LNCAP (cell line): ENCODE measurements around the gene HGS.

Experiments
- TF ChIP-seq, protein P1 (sequence below): fragments of 450-650 bp; IDR thresholded peaks from 2 replicates; pipeline ENCODE4 v1.5.1; 2017; ENCODE audit warnings: mild to moderate bottlenecking

The HGS gene

DNA sequence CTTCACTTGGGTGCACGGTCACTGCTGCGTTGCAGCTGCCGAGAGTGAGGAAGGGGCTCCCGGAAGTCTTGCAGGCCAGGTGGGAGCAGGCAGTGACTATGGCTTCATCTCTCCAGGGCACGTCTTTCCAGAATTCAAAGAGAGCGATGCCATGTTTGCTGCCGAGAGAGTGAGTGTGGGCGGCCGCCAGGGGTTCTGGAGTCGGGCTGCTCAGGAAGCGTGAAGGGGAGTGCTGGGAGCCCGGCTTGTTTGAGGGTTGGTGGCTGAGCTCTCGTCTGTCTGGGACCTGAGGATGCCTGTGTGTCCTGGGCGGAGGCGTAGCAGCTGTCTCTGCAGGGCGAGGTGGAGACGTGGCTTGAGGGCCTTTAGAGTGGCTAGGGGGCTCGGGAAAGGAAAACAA, 6.3 kb downstream of the HGS start:
- TF ChIP-seq, protein P1, sequence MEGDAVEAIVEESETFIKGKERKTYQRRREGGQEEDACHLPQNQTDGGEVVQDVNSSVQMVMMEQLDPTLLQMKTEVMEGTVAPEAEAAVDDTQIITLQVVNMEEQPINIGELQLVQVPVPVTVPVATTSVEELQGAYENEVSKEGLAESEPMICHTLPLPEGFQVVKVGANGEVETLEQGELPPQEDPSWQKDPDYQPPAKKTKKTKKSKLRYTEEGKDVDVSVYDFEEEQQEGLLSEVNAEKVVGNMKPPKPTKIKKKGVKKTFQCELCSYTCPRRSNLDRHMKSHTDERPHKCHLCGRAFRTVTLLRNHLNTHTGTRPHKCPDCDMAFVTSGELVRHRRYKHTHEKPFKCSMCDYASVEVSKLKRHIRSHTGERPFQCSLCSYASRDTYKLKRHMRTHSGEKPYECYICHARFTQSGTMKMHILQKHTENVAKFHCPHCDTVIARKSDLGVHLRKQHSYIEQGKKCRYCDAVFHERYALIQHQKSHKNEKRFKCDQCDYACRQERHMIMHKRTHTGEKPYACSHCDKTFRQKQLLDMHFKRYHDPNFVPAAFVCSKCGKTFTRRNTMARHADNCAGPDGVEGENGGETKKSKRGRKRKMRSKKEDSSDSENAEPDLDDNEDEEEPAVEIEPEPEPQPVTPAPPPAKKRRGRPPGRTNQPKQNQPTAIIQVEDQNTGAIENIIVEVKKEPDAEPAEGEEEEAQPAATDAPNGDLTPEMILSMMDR = no peak

DNA sequence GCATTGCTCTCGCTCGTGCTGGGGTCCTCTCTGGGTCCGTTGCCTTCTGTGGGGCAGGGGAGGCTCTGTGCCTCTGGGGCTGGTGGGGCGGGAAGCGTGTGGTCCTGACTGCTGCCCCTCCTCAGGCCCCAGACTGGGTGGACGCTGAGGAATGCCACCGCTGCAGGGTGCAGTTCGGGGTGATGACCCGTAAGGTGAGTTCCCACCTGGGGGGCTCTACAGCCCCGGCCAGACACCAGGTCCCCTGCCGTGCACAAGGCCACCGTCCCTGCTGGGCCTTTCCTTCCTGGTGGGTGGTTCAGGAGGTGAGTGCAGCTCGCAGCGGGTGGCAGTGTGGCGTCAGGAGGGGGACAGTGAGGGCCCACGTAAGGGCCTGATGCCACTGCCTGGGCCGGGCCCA, 6.7 kb downstream of the HGS start:
- TF ChIP-seq, protein P1 = no peak

DNA sequence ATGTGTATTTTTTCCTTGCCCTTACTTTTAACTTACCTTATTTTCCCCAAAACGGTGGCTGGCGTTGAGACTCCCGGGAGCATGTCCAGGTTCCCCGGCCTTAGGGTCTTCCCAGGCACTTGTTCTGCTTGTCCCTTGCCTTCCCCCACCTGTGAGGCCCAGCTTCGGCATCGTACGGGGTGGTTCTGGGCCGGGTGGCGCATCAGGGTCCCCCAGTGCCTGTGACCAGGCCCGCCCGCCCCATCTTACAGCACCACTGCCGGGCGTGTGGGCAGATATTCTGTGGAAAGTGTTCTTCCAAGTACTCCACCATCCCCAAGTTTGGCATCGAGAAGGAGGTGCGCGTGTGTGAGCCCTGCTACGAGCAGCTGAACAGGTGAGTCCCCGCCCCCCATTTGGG, 7.4 kb downstream of the HGS start:
- TF ChIP-seq, protein P1 = no peak

DNA sequence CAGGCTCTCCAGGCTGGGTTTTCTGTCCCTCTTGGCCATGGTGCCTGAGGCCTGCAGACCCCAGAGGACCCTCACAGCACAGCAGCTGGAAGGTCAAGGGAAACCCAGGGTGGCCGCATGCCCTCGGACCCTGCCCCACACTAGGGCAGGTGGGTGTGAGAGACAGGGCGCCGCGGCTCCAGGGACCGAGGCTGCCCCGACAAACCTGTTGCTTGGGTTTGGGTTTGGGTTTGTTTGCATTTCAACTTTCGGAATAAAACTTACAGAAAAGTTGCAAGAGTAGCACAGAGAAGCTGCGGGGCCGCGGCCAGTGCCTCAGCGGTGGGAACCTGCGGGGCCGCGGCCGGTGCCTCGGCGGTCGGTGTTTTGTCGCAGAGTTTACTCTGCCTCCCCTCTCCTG, 7.8 kb downstream of the HGS start:
- TF ChIP-seq, protein P1 = no peak

DNA sequence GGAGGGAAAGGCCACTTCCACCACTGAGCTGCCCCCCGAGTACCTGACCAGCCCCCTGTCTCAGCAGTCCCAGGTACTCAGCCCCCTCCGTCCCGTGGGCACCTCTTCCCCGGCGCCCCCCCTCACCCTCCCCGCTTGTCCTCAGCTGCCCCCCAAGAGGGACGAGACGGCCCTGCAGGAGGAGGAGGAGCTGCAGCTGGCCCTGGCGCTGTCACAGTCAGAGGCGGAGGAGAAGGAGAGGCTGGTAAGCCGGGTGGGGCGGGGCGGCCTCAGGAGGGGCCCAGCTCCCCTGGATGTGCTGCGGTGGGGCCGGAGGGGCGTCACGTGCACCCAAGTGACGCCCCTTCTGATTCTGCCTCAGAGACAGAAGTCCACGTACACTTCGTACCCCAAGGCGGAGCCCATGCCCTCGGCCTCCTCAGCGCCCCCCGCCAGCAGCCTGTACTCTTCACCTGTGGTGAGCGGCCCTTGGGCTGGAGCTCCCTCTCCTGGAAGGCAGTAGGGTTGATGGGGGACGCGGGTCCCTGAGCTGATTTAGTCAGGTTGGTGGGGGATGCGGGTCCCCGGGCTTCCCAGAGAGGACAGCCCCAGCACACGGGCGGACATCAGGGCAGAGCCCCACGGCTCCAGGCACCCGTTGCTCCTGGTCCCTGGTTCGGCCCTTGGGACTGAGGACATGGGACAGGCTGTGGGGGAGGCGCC, 9.8 kb downstream of the HGS start:
- TF ChIP-seq, protein P1 = no peak; the same call in 1 of the 2 replicates

DNA sequence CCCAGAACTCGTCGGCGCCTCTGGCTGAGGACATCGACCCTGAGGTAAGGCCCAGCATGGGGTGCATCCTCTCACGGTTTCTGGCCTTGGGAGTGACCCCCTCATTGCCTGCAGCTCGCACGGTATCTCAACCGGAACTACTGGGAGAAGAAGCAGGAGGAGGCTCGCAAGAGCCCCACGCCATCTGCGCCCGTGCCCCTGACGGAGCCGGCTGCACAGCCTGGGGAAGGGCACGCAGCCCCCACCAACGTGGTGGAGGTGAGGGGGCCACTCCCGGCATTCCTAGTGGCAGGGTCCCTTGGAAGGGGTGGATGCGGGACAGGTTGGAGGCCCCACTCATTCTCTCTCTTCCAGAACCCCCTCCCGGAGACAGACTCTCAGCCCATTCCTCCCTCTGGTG, 11.0 kb downstream of the HGS start:
- TF ChIP-seq, protein P1 = no peak

DNA sequence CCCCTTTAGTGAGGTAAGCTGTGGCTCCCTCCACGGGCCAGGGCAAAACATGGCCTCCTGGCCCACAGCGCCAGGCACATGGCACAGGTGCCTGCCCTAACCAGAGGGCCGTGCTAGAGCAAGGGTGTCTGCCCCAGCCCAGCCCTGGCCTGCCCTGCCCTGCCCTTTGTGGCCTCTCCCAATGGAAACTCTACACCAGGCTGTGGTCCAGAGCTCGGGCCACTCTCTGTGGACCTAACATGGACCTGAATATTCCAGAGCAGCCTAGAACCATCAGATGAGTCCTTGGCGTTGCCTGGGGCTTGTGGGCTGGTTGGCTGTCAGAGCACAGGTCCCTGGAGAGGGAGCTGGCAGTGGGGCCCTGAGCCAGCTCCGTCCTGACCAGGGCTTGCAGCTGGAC, 11.4 kb downstream of the HGS start:
- TF ChIP-seq, protein P1 = no peak

DNA sequence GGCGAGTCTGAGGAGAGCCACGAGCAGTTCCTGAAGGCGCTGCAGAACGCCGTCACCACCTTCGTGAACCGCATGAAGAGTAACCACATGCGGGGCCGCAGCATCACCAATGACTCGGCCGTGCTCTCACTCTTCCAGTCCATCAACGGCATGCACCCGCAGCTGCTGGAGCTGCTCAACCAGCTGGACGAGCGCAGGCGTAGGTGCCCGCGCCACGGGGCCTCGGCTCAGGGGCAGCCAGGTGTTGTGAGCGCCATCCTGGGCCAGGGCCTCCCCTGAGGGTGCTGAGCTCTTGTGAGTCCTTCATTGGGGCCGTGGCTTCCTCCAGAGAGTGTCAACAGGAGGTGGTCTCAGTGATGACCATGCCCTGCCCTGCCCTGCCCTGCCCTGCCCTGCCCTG, 12.0 kb downstream of the HGS start:
- TF ChIP-seq, protein P1 = no peak
